CD14-positive monocyte (primary cell): Measurements from ENCODE around the gene EP400. TPM values are rescaled to one million over a fixed set of nuclear protein-coding genes. Genes with fewer than 3 reads are reported as not detected.

ENCODE experiments used
- DNase-seq, 3 donors: peaks; one replicate each; pipeline ENCODE4 v3.0.0-alpha.2; 2011 to 2022
- H2AFZ ChIP-seq: 2 replicates; pipeline ENCODE4 v1.6.0; 2012; ENCODE audit warnings: mild to moderate bottlenecking, low read depth, low read length, inconsistent platforms; ENCODE audit not compliant: insufficient read depth, poor library complexity, severe bottlenecking
- H3K27ac ChIP-seq, 2 donors: 1 replicate in 1 of 2; 2 replicates in 1 of 2; pipeline ENCODE4 v1.5.1; 2012 to 2013; ENCODE audit warnings: low read length in 2 of 2, control low read depth in 1 of 2, inconsistent platforms in 1 of 2, low read depth in 1 of 2, mild to moderate bottlenecking in 1 of 2
- H3K27me3 ChIP-seq, 2 donors: one replicate each; pipeline versions ENCODE4 v1.6.0 to v1.6.1; 2011 to 2013; ENCODE audit warnings: low read length in 2 of 2; ENCODE audit not compliant: control insufficient read depth in 2 of 2, insufficient read depth in 2 of 2
- H3K36me3 ChIP-seq, 2 donors: replicated peaks in 1 of 2; 1 replicate in 1 of 2; 2 replicates in 1 of 2; pipeline versions ENCODE4 v1.5.1 to v1.6.1; 2012 to 2013; ENCODE audit warnings: low read length in 2 of 2, control low read depth in 1 of 2, inconsistent platforms in 1 of 2, mild to moderate bottlenecking in 1 of 2; ENCODE audit not compliant: insufficient read depth in 2 of 2, control insufficient read depth in 1 of 2
- H3K4me1 ChIP-seq, 2 donors: 1 replicate in 1 of 2; 2 replicates in 1 of 2; pipeline versions ENCODE4 v1.5.1 to v1.6.1; 2012 to 2013; ENCODE audit warnings: low read length in 2 of 2, control low read depth in 1 of 2, inconsistent platforms in 1 of 2, mild to moderate bottlenecking in 1 of 2, moderate library complexity in 1 of 2; ENCODE audit not compliant: insufficient read depth in 2 of 2, control insufficient read depth in 1 of 2
- H3K4me2 ChIP-seq: replicated peaks from 2 replicates; pipeline ENCODE3; 2012; ENCODE audit warnings: low read length, moderate library complexity, mild to moderate bottlenecking; ENCODE audit not compliant: poor library complexity, severe bottlenecking; ENCODE audit errors: extremely low read depth
- H3K4me3 ChIP-seq, 3 experiments: fragments of 200-600 bp in 1 of 3; sonication (generic) in 1 of 3; replicated peaks in 1 of 3; 1 replicate in 2 of 3; 2 replicates in 1 of 3; pipeline ENCODE4 v1.5.1; 2011 to 2013; ENCODE audit warnings: low read length in 3 of 3, mild to moderate bottlenecking in 3 of 3, control low read depth in 2 of 3, low read depth in 2 of 3, inconsistent platforms in 1 of 3, moderate library complexity in 1 of 3
- H3K79me2 ChIP-seq: 2 replicates; pipeline ENCODE4 v1.6.0; 2012; ENCODE audit warnings: mild to moderate bottlenecking, control low read depth, inconsistent platforms, low read length, moderate library complexity; ENCODE audit not compliant: insufficient read depth
- H3K9ac ChIP-seq: 2 replicates; pipeline ENCODE4 v1.6.0; 2017; ENCODE audit warnings: low read length, mild to moderate bottlenecking; ENCODE audit not compliant: insufficient read depth, poor library complexity, severe bottlenecking
- H3K9me3 ChIP-seq, 2 donors: replicated peaks in 1 of 2; 1 replicate in 1 of 2; 2 replicates in 1 of 2; pipeline versions ENCODE4 v1.5.1 to v1.6.1; 2012 to 2013; ENCODE audit warnings: low read length in 2 of 2, control low read depth in 1 of 2; ENCODE audit not compliant: control insufficient read depth in 1 of 2, insufficient read depth in 1 of 2
- H4K20me1 ChIP-seq: 2 replicates; pipeline ENCODE4 v1.6.0; 2012; ENCODE audit warnings: mild to moderate bottlenecking, low read length, control low read depth, moderate library complexity; ENCODE audit not compliant: insufficient read depth
- H3K27ac Mint-ChIP-seq, 7 donors: one replicate each; pipeline ENCODE4 v1.8.0; 2020; ENCODE audit warnings: mild to moderate bottlenecking in 7 of 7, mixed read lengths in 7 of 7, moderate library complexity in 6 of 7, inconsistent platforms in 2 of 7
- H3K27me3 Mint-ChIP-seq, 3 donors: one replicate each; pipeline ENCODE4 v1.8.0; 2021 to 2022; ENCODE audit warnings: low read depth in 3 of 3, mild to moderate bottlenecking in 3 of 3, mixed read lengths in 3 of 3, moderate library complexity in 3 of 3, inconsistent platforms in 1 of 3
- H3K36me3 Mint-ChIP-seq, 2 donors: one replicate each; pipeline ENCODE4 v1.8.0; 2020; ENCODE audit warnings: mixed read lengths in 2 of 2, inconsistent platforms in 1 of 2, mild to moderate bottlenecking in 1 of 2
- H3K4me1 Mint-ChIP-seq: one replicate; pipeline ENCODE4 v1.8.0; 2020; ENCODE audit warnings: mild to moderate bottlenecking, mixed read lengths
- H3K4me3 Mint-ChIP-seq, 2 donors: one replicate each; pipeline ENCODE4 v1.8.0; 2020; ENCODE audit warnings: mild to moderate bottlenecking in 2 of 2, mixed read lengths in 2 of 2, moderate library complexity in 1 of 2
- H3K9me3 Mint-ChIP-seq, 7 donors: one replicate each; pipeline ENCODE4 v1.8.0; 2020 to 2022; ENCODE audit warnings: mixed read lengths in 7 of 7, mild to moderate bottlenecking in 6 of 7, moderate library complexity in 6 of 7, inconsistent platforms in 2 of 7
- CTCF ChIP-seq: fragments of 200-600 bp; IDR thresholded peaks from one replicate; pipeline ENCODE4 v1.8.0; 2022; ENCODE audit warnings: antibody characterized with exemption, mild to moderate bottlenecking
- WGBS: methylation state at CpG from one replicate; pipeline ENCODE4 v1.1.5; 2013; ENCODE audit warnings: missing lambda C conversion rate; ENCODE audit not compliant: insufficient coverage; 5-methylcytosine and 5-hydroxymethylcytosine counted together
- intact Hi-C, 2 donors: fragments of 100-400 bp; cut with micrococcal nuclease; formaldehyde crosslinking; loops; one replicate each; pipeline versions ENCODE4 v1.15.0 to v1.15.1; 2023
- polyA plus RNA-seq, 3 donors: library from polyadenylated mRNA; depleted of rRNA in 1 of 3; unstranded in 2 of 3; stranded (reverse) in 1 of 3; fragments of 300-500 nt in 2 of 3; fragments of >200 nt in 1 of 3; fragmentation: Illumina TruSeq in 2 of 3; gene quantifications; 1 replicate in 2 of 3; 2 replicates in 1 of 3; pipeline ENCODE4 v1.2.3, GENCODE V29; 2012 to 2021

EP400 gene
- polyA plus RNA-seq, 3 donors, result 0.65 to 12.1 (median 0.81) TPM

- H3K27ac Mint-ChIP-seq, result no peak overlapping the region
- H3K4me1 Mint-ChIP-seq, result no peaks in the 10 kb centered on the region
- H3K36me3 Mint-ChIP-seq, result peaks cover 57 to 81% of the 10 kb centered on the region in 2 donors
- no peak overlapping the region for H3K4me2 ChIP-seq
- WGBS, result 89% methylated on average over 3 of the region's 8 CpGs
- no peaks in the 10 kb centered on the region for H3K27me3 Mint-ChIP-seq
- H3K27me3 ChIP-seq, result no peaks in the 10 kb centered on the region
- intact Hi-C loops, result no loop called here
- H3K4me3 ChIP-seq, result no peak overlapping the region
- peaks cover 95% of the 10 kb centered on the region for H4K20me1 ChIP-seq
- peaks cover 80 to 100% of the 10 kb centered on the region in 2 donors for H3K36me3 ChIP-seq
- H3K9me3 ChIP-seq, result no peaks in the 10 kb centered on the region
- no peaks in the 10 kb centered on the region for H3K9me3 Mint-ChIP-seq
- no peak for TF ChIP-seq CTCF
- H3K27ac ChIP-seq, result no peak overlapping the region
- no peak overlapping the region for H3K4me3 Mint-ChIP-seq
- no peak overlapping the region for H2AFZ ChIP-seq
- no peak for DNase-seq
- H3K4me1 ChIP-seq, result no peaks in the 10 kb centered on the region
- no peaks in the 10 kb centered on the region for H3K79me2 ChIP-seq
- no peak overlapping the region for H3K9ac ChIP-seq
Measured at GRCh38 chr12:131913666-131914065, 36.1 kb upstream of the EP400 start.

GRCh38 chr12:131914179-131914702, 35.5 kb upstream of the EP400 start:
- intact Hi-C loops, result no loop called here
- Histone ChIP-seq H3K36me3 (peaks cover 76 to 100% of the 10 kb centered on the region in 2 donors), H2AFZ (no peak overlapping the region), H3K79me2 (no peaks in the 10 kb centered on the region), H4K20me1 (peaks cover 94% of the 10 kb centered on the region), H3K9me3 (no peaks in the 10 kb centered on the region), H3K27me3 (no peaks in the 10 kb centered on the region), H3K4me3 (no peak overlapping the region), H3K27ac (no peak overlapping the region), H3K9ac (no peak overlapping the region), H3K4me2 (no peak overlapping the region), H3K4me1 (no peaks in the 10 kb centered on the region)
- Mint-ChIP-seq H3K27me3 (no peaks in the 10 kb centered on the region), H3K4me3 (no peak overlapping the region), H3K36me3 (peaks cover 54 to 80% of the 10 kb centered on the region in 2 donors), H3K9me3 (no peaks in the 10 kb centered on the region), H3K27ac (peak overlapping the region in 2 of 7 donors; percentile 15 to 29), H3K4me1 (no peaks in the 10 kb centered on the region)
- 100% methylated on average over 10 of the region's 14 CpGs for WGBS
- TF ChIP-seq CTCF, result no peak
- DNase-seq, result no peak
